Lung (tissue), 12 donors: Measurements from ENCODE around the gene MFRP. TPM values are rescaled to one million over a fixed set of nuclear protein-coding genes. Genes with fewer than 3 reads are reported as not detected.

Source experiments
- ATAC-seq: fragments of 200-7000 bp; cut with Tn5 transposase; one replicate; pipeline ENCODE4 v1.9.1; 2020; ENCODE audit warnings: moderate number of reproducible peaks; ENCODE audit not compliant: insufficient read depth, low FRiP score
- DNase-seq, 3 donors: peaks; one replicate each; pipeline ENCODE4 v3.0.0-alpha.2; 2013 to 2017
- H3K27ac ChIP-seq, 2 donors: one replicate each; pipeline ENCODE4 v1.5.1; 2013; ENCODE audit warnings: mild to moderate bottlenecking in 2 of 2, moderate library complexity in 2 of 2, control low read depth in 1 of 2, inconsistent platforms in 1 of 2, low read depth in 1 of 2, low read length in 1 of 2
- H3K27me3 ChIP-seq, 3 donors: one replicate each; pipeline ENCODE4 v1.5.1; 2013; ENCODE audit warnings: low read length in 2 of 3; ENCODE audit not compliant: control insufficient read depth in 3 of 3, insufficient read depth in 3 of 3
- H3K36me3 ChIP-seq, 4 donors: one replicate each; pipeline ENCODE4 v1.5.1; 2013; ENCODE audit warnings: low read length in 4 of 4, mild to moderate bottlenecking in 1 of 4, moderate library complexity in 1 of 4; ENCODE audit not compliant: control insufficient read depth in 4 of 4, insufficient read depth in 4 of 4
- H3K4me1 ChIP-seq, 5 donors: one replicate each; pipeline ENCODE4 v1.5.1; 2013; ENCODE audit warnings: low read length in 5 of 5, mild to moderate bottlenecking in 2 of 5, moderate library complexity in 1 of 5; ENCODE audit not compliant: control insufficient read depth in 5 of 5, insufficient read depth in 5 of 5
- H3K4me3 ChIP-seq: one replicate; pipeline ENCODE4 v1.5.1; 2013; ENCODE audit warnings: mild to moderate bottlenecking, control low read depth, moderate library complexity
- H3K9ac ChIP-seq, 2 donors: one replicate each; pipeline ENCODE4 v1.5.1; 2013; ENCODE audit warnings: low read length in 2 of 2, control low read depth in 1 of 2; ENCODE audit not compliant: insufficient read depth in 1 of 2
- H3K9me3 ChIP-seq, 4 donors: one replicate each; pipeline ENCODE4 v1.5.1; 2013; ENCODE audit warnings: low read length in 3 of 4, mild to moderate bottlenecking in 1 of 4, moderate library complexity in 1 of 4; ENCODE audit not compliant: control insufficient read depth in 4 of 4, insufficient read depth in 3 of 4
- WGBS, 2 donors: extraction: QIAGEN DNeasy Blood & Tissue Kit; methylation state at CpG; one replicate each; pipeline ENCODE4 v1.1.7; 2013; 5-methylcytosine and 5-hydroxymethylcytosine counted together
- polyA plus RNA-seq, 2 donors: library from polyadenylated mRNA; stranded (reverse); fragments of 200-250 nt; gene quantifications; one replicate each; pipeline ENCODE4 v1.2.1, GENCODE V29; 2013
- total RNA-seq, 2 donors: library from RNA; depleted of rRNA in 1 of 2; stranded (reverse); fragments of >200 nt in 1 of 2; gene quantifications; one replicate each; pipeline ENCODE4 v1.2.1, GENCODE V29; 2014 to 2021
- TF ChIP-seq, protein P1 (sequence below): IDR thresholded peaks from 2 replicates; pipeline ENCODE4 v1.5.1; 2012; ENCODE audit warnings: mild to moderate bottlenecking; ENCODE audit errors: control extremely low read depth, extremely low read depth
- donor health status: control.
- donor health status: control.
- donor health status: Bipolar disorder and iron deficiency.
- donor health status: healthy.
- donor health status: DM: yes; HTN: yes; CAD: no.

MFRP gene
- total and polyA plus RNA-seq, 4 donors, result not detected

DNA sequence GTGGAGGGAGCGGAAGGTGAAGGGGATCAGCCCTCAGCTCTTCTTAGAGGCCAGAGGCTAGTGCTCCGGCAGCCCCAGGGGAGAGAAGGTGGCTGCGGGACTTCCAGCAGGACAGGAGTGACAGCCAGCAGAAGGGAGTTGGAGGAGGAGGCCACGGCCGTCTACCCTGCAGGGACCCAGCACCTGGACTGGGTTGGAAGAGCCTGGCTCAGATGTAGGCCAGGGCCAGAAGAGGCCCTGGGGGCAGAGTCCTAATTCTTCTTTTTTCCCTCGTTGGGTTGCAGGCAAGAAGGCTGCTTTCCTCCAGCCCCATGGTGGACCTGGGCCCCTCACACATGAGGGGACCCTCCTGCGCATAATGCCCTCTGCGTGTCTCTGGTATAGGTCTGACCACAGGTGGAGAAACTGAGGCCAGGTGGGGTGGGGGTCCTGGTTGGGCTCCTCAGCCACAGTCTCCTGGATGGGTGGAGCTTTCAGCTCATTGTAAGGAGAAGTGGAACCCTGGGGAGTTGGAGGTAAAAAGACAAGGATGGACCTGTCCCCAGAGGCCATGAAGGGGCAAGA, 27.3 kb downstream of the MFRP start:
- H3K27ac ChIP-seq, result peak overlapping the region; percentile 76 to 89
- DNase-seq, result no peak
- 71 to 87% methylated on average over 8 of the region's 8 CpGs for WGBS, 2 donors
- H3K4me1 ChIP-seq, result peaks cover 0 to 73% (median 14%) of the 10 kb centered on the region in 5 donors
- H3K9me3 ChIP-seq, result no peaks in the 10 kb centered on the region
- no peak for ATAC-seq
- H3K4me3 ChIP-seq, result no peak overlapping the region
- peak overlapping the region in 1 of 2 donors; percentile 28 for H3K9ac ChIP-seq
- no peaks in the 10 kb centered on the region for H3K27me3 ChIP-seq
- TF ChIP-seq, protein P1, sequence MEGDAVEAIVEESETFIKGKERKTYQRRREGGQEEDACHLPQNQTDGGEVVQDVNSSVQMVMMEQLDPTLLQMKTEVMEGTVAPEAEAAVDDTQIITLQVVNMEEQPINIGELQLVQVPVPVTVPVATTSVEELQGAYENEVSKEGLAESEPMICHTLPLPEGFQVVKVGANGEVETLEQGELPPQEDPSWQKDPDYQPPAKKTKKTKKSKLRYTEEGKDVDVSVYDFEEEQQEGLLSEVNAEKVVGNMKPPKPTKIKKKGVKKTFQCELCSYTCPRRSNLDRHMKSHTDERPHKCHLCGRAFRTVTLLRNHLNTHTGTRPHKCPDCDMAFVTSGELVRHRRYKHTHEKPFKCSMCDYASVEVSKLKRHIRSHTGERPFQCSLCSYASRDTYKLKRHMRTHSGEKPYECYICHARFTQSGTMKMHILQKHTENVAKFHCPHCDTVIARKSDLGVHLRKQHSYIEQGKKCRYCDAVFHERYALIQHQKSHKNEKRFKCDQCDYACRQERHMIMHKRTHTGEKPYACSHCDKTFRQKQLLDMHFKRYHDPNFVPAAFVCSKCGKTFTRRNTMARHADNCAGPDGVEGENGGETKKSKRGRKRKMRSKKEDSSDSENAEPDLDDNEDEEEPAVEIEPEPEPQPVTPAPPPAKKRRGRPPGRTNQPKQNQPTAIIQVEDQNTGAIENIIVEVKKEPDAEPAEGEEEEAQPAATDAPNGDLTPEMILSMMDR, result no peak
- H3K36me3 ChIP-seq, result no peaks in the 10 kb centered on the region

DNA sequence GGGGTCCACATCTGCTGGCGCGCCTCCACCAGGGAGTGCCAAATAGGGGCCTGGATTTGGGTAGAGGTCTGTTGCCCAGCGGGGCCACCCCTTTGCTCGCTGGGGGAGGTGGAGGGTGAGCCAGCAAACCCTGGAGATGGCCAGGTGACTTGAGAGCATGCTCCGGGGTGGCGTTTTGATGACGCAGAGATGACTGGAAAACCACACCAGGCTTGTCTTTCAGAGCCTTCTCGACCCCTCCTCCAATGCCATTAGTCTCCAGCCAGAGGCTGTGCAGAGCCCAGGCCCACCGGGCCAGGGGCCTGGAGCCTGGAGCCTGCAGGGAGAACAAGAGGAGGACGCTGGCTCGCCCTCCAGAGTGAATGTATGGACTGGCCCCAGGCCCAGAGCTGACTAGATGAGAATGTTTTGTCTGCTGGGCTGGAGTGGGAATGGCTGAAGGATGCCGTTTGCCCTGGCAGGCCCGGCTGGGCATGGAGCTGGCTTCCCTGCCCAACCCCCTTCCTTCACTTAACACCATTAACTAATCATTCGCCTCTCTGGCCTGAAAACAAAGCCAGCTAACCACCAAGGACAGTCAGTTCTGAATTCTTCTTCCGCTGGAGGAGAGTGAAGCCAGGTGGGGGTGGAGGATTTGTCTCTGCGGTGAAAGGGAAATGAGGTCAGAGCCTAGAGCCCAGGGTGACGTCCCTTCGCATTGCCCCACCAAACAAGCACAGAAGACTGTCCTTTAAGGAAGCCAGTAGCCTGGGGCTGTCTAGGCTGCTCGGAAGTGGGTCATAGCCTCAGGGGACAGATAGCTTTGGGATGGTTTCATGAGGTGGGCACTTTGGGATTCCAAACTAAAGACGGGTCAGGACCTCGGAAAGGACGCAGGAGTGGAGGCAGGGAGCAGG, 28.0 kb downstream of the MFRP start:
- H3K27me3 ChIP-seq, result no peaks in the 10 kb centered on the region
- no peaks in the 10 kb centered on the region for H3K9me3 ChIP-seq
- H3K4me3 ChIP-seq, result no peak overlapping the region
- H3K9ac ChIP-seq, result peak overlapping the region in 1 of 2 donors; percentile 28
- TF ChIP-seq, protein P1, result no peak
- no peaks in the 10 kb centered on the region for H3K36me3 ChIP-seq
- DNase-seq (peak; percentile 74 to 81 (median 78)), ATAC-seq (no peak)
- peak overlapping the region; percentile 76 to 89 for H3K27ac ChIP-seq
- peaks cover 0 to 73% (median 14%) of the 10 kb centered on the region in 5 donors for H3K4me1 ChIP-seq
- 61 to 70% methylated on average over 22 of the region's 22 CpGs for WGBS, 2 donors

DNA sequence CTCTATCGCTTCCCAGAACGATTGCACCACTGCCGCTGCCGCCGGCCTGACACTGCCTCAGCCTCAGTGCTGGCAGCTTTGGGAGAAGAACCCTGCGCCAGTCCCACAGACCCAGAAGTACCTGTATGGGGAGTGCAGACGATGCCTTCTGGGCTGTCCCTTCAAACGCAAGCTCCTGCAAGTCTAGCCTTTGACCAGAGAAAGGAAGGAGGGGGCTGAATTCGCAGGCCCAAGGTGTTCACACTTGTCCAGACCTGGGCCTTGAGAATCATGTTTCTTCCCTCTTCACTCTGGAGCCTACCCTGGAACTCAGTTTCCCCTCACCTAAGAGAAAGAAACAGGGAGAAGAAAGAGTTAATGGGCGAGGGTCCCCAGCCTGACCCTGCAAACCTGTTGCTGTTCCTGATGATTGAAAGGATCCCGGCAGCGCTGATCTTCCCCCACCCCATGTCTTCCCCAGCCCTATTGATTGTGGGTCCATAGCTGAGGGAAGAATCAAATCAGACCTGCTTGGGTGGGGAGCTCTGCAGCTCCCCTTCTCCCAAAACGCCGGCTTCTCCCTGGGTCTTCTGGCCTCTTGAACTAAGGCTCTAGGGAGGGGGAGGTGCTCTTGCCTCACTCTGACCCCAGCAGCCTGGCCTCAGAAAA, 28.8 kb downstream of the MFRP start:
- Histone ChIP-seq H3K4me1 (peaks cover 0 to 73% (median 14%) of the 10 kb centered on the region in 5 donors), H3K27ac (peak overlapping the region; percentile 60 to 76), H3K9ac (no peak overlapping the region), H3K36me3 (no peaks in the 10 kb centered on the region), H3K27me3 (no peaks in the 10 kb centered on the region), H3K9me3 (no peaks in the 10 kb centered on the region), H3K4me3 (peak overlapping the region; percentile 13)
- DNase-seq (no peak), ATAC-seq (no peak)
- 50 to 69% methylated on average over 14 of the region's 14 CpGs for WGBS, 2 donors
- TF ChIP-seq, protein P1, result no peak
